GM12891 (cell line): Measurements from ENCODE around the gene HERC2.

Experiments used
- POLR2A ChIP-seq: IDR thresholded peaks from 2 replicates; pipeline ENCODE4 v1.6.1; 2011; ENCODE audit warnings: low read depth, low read length, control low read depth
- TAF1 ChIP-seq: IDR thresholded peaks from 2 replicates; pipeline ENCODE4 v1.6.1; 2011; ENCODE audit warnings: low read depth, low read length, control low read depth

- TF ChIP-seq POLR2A (no peak), TAF1 (no peak)
These were observed 190.0 kb downstream of the HERC2 start for GRCh38 chr15:28131946-28132345.
